H1 (cell line): ENCODE measurements around the gene AFG1L. TPM values are rescaled to one million over a fixed set of nuclear protein-coding genes. Genes with fewer than 3 reads are reported as not detected.
"Not testable (repeated sequence)": the region's sequence is repeated elsewhere in the genome, so short reads cannot be mapped to it uniquely, and the experiment has no call there.

Experiments
- CTCF ChIA-PET: fragments of 300-600 bp; sonication (Branson Sonifier 250); formaldehyde crosslinking; loops from one replicate; lab custom pipeline; 2021; ENCODE audit not compliant: partially characterized antibody; lab: Charles Lee
- POLR2A ChIA-PET: fragments of 300-600 bp; sonication (Branson Sonifier 250); formaldehyde crosslinking; loops from one replicate; lab custom pipeline; 2021; ENCODE audit warnings: inconsistent platforms; ENCODE audit not compliant: partially characterized antibody; lab: Charles Lee
- DNase-seq, 2 experiments: peaks; one replicate each; pipeline versions ENCODE4 v3.0.0 to v3.0.0-alpha.2; 2010 to 2022; ENCODE audit warnings: low spot score in 2 of 2, low read depth in 1 of 2, mixed read lengths in 1 of 2
- FAIRE-seq: peaks from 2 replicates; lab custom pipeline; 2011; peaks lifted over from hg19 to GRCh38; lab: Jason Lieb, UNC
- H2AFZ ChIP-seq: 2 replicates; pipeline ENCODE4 v1.8.1; 2012; ENCODE audit warnings: low read length, inconsistent platforms
- H2AK5ac ChIP-seq: 2 replicates; pipeline ENCODE4 v1.6.1; 2013; ENCODE audit warnings: low read depth, low read length
- H2BK120ac ChIP-seq: replicated peaks from 2 replicates; pipeline ENCODE3; 2013; ENCODE audit warnings: low read depth, low read length, inconsistent platforms
- H2BK12ac ChIP-seq: 2 replicates; pipeline ENCODE4 v1.6.1; 2013; ENCODE audit warnings: low read depth, low read length
- H2BK15ac ChIP-seq: 2 replicates; pipeline ENCODE4 v1.6.1; 2013; ENCODE audit warnings: low read length
- H2BK20ac ChIP-seq: 2 replicates; pipeline ENCODE4 v1.6.1; 2013; ENCODE audit warnings: low read length
- H2BK5ac ChIP-seq: 2 replicates; pipeline ENCODE4 v1.6.1; 2013; ENCODE audit warnings: low read depth, low read length
- H3K14ac ChIP-seq: 2 replicates; pipeline ENCODE4 v1.6.1; 2013; ENCODE audit warnings: inconsistent platforms; ENCODE audit not compliant: insufficient read length
- H3K18ac ChIP-seq: 2 replicates; pipeline ENCODE4 v1.6.1; 2013; ENCODE audit warnings: low read length; ENCODE audit errors: extremely low read depth
- H3K23ac ChIP-seq: 2 replicates; pipeline ENCODE4 v1.6.1; 2013; ENCODE audit warnings: inconsistent platforms; ENCODE audit not compliant: insufficient read length
- H3K23me2 ChIP-seq: 2 replicates; pipeline ENCODE4 v1.6.1; 2013; ENCODE audit warnings: low read depth, low read length
- H3K27ac ChIP-seq: 2 replicates; pipeline ENCODE4 v1.6.1; 2011; ENCODE audit warnings: low read depth, low read length, inconsistent platforms
- H3K27me3 ChIP-seq, 4 experiments: replicated peaks in 1 of 4; 1 replicate in 1 of 4; 2 replicates in 3 of 4; pipeline versions ENCODE4 v1.6.1 to v1.8.1; 2011 to 2013; ENCODE audit warnings: low read length in 3 of 4, mild to moderate bottlenecking in 3 of 4, inconsistent platforms in 2 of 4, mixed read lengths in 2 of 4, moderate library complexity in 1 of 4; ENCODE audit not compliant: control insufficient read depth in 3 of 4, insufficient read depth in 3 of 4; ENCODE audit errors: extremely low read depth in 1 of 4
- H3K36me3 ChIP-seq, 4 experiments: 2 replicates each; pipeline versions ENCODE4 v1.6.1 to v1.8.1; 2011 to 2013; ENCODE audit warnings: mild to moderate bottlenecking in 4 of 4, low read length in 3 of 4, moderate library complexity in 2 of 4, control low read depth in 1 of 4, inconsistent platforms in 1 of 4; ENCODE audit not compliant: insufficient read depth in 4 of 4, control insufficient read depth in 2 of 4
- H3K4ac ChIP-seq: replicated peaks from 2 replicates; pipeline ENCODE3; 2013; ENCODE audit warnings: low read length, low read depth, mixed read lengths, inconsistent platforms; ENCODE audit not compliant: insufficient read length
- H3K4me1 ChIP-seq, 4 experiments: replicated peaks in 1 of 4; 1 replicate in 1 of 4; 2 replicates in 3 of 4; pipeline versions ENCODE4 v1.6.1 to v1.8.1; 2011 to 2013; ENCODE audit warnings: low read length in 3 of 4, inconsistent platforms in 2 of 4, mixed read lengths in 1 of 4; ENCODE audit not compliant: insufficient read depth in 4 of 4, control insufficient read depth in 3 of 4
- H3K4me2 ChIP-seq, 2 experiments: 2 replicates each; pipeline versions ENCODE4 v1.6.1 to v1.8.1; 2011 to 2013; ENCODE audit warnings: low read depth in 2 of 2, low read length in 2 of 2, control low read depth in 1 of 2, inconsistent platforms in 1 of 2, mild to moderate bottlenecking in 1 of 2; ENCODE audit not compliant: insufficient read depth in 1 of 2
- H3K4me3 ChIP-seq, 4 experiments: fragments of 200-600, 300-600 bp in 1 of 4; sonication (generic), shearing (Covaris generic), sonication (Bioruptor Twin) in 1 of 4; 2 replicates each; pipeline versions ENCODE4 v1.5.1 to v1.8.1; 2011 to 2016; ENCODE audit warnings: low read length in 4 of 4, low read depth in 3 of 4, control low read depth in 2 of 4, inconsistent platforms in 2 of 4, mild to moderate bottlenecking in 2 of 4, mixed read lengths in 1 of 4, moderate library complexity in 1 of 4; ENCODE audit not compliant: insufficient read depth in 2 of 4; ENCODE audit errors: extremely low read depth in 1 of 4
- H3K56ac ChIP-seq: replicated peaks from 2 replicates; pipeline ENCODE3; 2013; ENCODE audit warnings: low read depth, mild to moderate bottlenecking, mixed read lengths, low read length, inconsistent platforms; ENCODE audit not compliant: insufficient read length
- H3K79me1 ChIP-seq: 2 replicates; pipeline ENCODE4 v1.6.1; 2013; ENCODE audit warnings: low read depth, low read length, control low read depth
- H3K79me2 ChIP-seq, 2 experiments: 2 replicates each; pipeline versions ENCODE4 v1.6.1 to v1.8.1; 2012 to 2013; ENCODE audit warnings: low read length in 2 of 2, mild to moderate bottlenecking in 2 of 2, inconsistent platforms in 1 of 2; ENCODE audit not compliant: insufficient read depth in 2 of 2, control insufficient read depth in 1 of 2
- H3K9ac ChIP-seq, 4 experiments: replicated peaks in 1 of 4; 1 replicate in 1 of 4; 2 replicates in 3 of 4; pipeline versions ENCODE4 v1.6.1 to v1.8.1; 2011 to 2013; ENCODE audit warnings: low read depth in 3 of 4, low read length in 3 of 4, control low read depth in 2 of 4, mild to moderate bottlenecking in 2 of 4, moderate library complexity in 2 of 4, inconsistent platforms in 1 of 4; ENCODE audit errors: extremely low read depth in 1 of 4
- H3K9me3 ChIP-seq, 2 experiments: 2 replicates each; pipeline versions ENCODE4 v1.6.1 to v1.8.1; 2012 to 2013; ENCODE audit warnings: mild to moderate bottlenecking in 2 of 2, moderate library complexity in 2 of 2, control low read depth in 1 of 2, inconsistent platforms in 1 of 2, low read depth in 1 of 2, low read length in 1 of 2, mixed read lengths in 1 of 2; ENCODE audit not compliant: insufficient read depth in 2 of 2
- H4K20me1 ChIP-seq, 2 experiments: replicated peaks in 1 of 2; 2 replicates each; pipeline versions ENCODE3 to v1.8.1; 2011 to 2013; ENCODE audit warnings: inconsistent platforms in 2 of 2, low read length in 2 of 2, mild to moderate bottlenecking in 1 of 2; ENCODE audit not compliant: insufficient read depth in 2 of 2, control insufficient read depth in 1 of 2
- H4K5ac ChIP-seq: 2 replicates; pipeline ENCODE4 v1.6.1; 2013; ENCODE audit warnings: low read length, low read depth, mixed read lengths, inconsistent platforms; ENCODE audit not compliant: insufficient read length
- H4K8ac ChIP-seq: 2 replicates; pipeline ENCODE4 v1.8.0; 2013; ENCODE audit warnings: mild to moderate bottlenecking, moderate library complexity, low read length, inconsistent platforms; ENCODE audit not compliant: insufficient read depth; ENCODE audit errors: extremely low read depth
- H4K91ac ChIP-seq: replicated peaks from 2 replicates; pipeline ENCODE3; 2013; ENCODE audit warnings: low read length, mixed read lengths, inconsistent platforms; ENCODE audit not compliant: insufficient read length
- WGBS, 2 experiments: shearing (Covaris generic) in 1 of 2; methylation state at CpG; one replicate each; pipeline versions ENCODE4 v1.1.6 to v1.1.7; 2013 to 2015; ENCODE audit warnings: low lambda C conversion rate in 2 of 2, mixed read lengths in 2 of 2, inconsistent platforms in 1 of 2, low coverage in 1 of 2, missing lambda C conversion rate in 1 of 2; ENCODE audit not compliant: insufficient replicate concordance in 2 of 2, insufficient coverage in 1 of 2, insufficient read length in 1 of 2; ENCODE audit errors: extremely low coverage in 1 of 2, missing lambda C conversion rate in 1 of 2; 5-methylcytosine and 5-hydroxymethylcytosine counted together
- polyA plus RNA-seq, 7 experiments: library from polyadenylated mRNA; depleted of rRNA in 3 of 7; stranded (reverse) in 5 of 7; unstranded in 2 of 7; fragments of >200 nt in 5 of 7; fragments of 200-250 nt in 2 of 7; gene quantifications; 1 replicate in 5 of 7; 2 replicates in 1 of 7; 4 replicates in 1 of 7; pipeline versions ENCODE4 v1.2.1 to v1.2.3, GENCODE V29; 2011 to 2013; ENCODE audit warnings: missing spikeins in 2 of 7, mixed read lengths in 2 of 7
- total RNA-seq: library from RNA; stranded (reverse); fragmentation: NEBNext Ultra II Directional; extraction: Animal tissue kit (Norgen Biotek cat#: 25700); gene quantifications from 2 replicates; pipeline ENCODE4 v1.2.1, GENCODE V29; 2021

The AFG1L gene
- total and polyA plus RNA-seq, 2 of the 8 experiments (the other 6 are each of a cell fraction or from before 2014, with no cell fraction given) = 0.98 to 5.7 TPM

GRCh38 chr6:108292561-108292960 lies 2.3 kb upstream of the AFG1L start:
- H2BK120ac ChIP-seq, H3K79me1 ChIP-seq, H3K36me3 ChIP-seq, H3K4me1 ChIP-seq, H3K23me2 ChIP-seq, H2AK5ac ChIP-seq, FAIRE-seq, H3K18ac ChIP-seq, H4K8ac ChIP-seq, H2BK15ac ChIP-seq, H4K5ac ChIP-seq, H2BK12ac ChIP-seq, H3K4me2 ChIP-seq, H3K9me3 ChIP-seq, H3K79me2 ChIP-seq, H2AFZ ChIP-seq, H4K91ac ChIP-seq, H3K4ac ChIP-seq, H2BK5ac ChIP-seq, H3K23ac ChIP-seq, DNase-seq, H3K9ac ChIP-seq, H3K27me3 ChIP-seq, H3K14ac ChIP-seq, H4K20me1 ChIP-seq, POLR2A ChIA-PET, H3K27ac ChIP-seq, H3K4me3 ChIP-seq, H3K56ac ChIP-seq, H2BK20ac ChIP-seq: not testable (repeated sequence)
- WGBS, 2 experiments = 95% methylated on average over 3 of the region's 3 CpGs; no CpG with 5 or more reads in 1 of the 2 experiments
- CTCF ChIA-PET = interaction anchor here (1.3 kb wide), 1 partner anchor 14 kb away, joined by 3 read pairs; no protein-coding TSS in a partner anchor
